ENCODE measurements around the gene ELMO1. TPM values are rescaled to one million over a fixed set of nuclear protein-coding genes. Genes with fewer than 3 reads are reported as not detected.

ELMO1 gene
- total RNA-seq, 1 donor from 2014 or later = 132 TPM

DNA sequence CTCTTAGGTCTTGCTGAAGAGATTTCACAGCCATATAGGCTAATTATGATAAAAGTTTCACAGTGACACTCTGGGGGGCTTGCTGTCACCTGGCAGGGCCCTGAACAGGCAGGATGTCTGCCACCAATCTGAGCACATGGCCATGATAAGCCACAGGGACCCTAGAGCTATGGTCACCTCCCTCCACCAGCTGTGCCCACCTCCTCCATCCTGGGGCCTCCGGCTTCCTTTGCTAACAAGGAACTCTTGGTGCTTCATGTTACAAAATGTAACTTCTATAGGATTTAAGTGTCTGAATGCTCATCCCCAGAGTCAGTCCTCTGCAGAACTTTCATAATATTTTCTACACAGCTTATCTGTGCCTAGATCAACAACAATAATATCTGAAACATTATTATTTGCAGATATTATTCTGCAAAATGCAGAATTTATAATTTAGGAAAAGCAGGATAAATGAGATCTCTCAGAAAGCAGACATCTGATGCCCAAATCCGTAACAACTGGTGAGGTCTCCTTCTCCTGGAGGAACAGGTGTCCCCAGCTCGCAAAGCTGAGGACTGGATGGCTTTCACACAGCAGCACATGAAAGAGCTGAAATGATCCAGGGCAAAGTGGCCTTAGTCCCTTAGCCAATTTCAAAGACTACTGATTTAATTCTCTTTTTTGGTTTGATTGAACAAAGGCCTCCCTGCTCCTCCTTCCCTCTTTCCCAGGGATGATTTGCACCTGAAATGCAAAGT is 437.3 kb downstream of the ELMO1 start:
- peaks cover 64% of the 10 kb centered on the region for H3K36me3 Mint-ChIP-seq (ENCODE audit: low read depth)
- ATAC-seq (ENCODE audit: low read depth) = no peak
- ChIA-PET POLR2A (no interaction called here), CTCF (no interaction called here)
- no peak overlapping the region for H3K4me3 Mint-ChIP-seq
- TF ChIP-seq, protein P1, sequence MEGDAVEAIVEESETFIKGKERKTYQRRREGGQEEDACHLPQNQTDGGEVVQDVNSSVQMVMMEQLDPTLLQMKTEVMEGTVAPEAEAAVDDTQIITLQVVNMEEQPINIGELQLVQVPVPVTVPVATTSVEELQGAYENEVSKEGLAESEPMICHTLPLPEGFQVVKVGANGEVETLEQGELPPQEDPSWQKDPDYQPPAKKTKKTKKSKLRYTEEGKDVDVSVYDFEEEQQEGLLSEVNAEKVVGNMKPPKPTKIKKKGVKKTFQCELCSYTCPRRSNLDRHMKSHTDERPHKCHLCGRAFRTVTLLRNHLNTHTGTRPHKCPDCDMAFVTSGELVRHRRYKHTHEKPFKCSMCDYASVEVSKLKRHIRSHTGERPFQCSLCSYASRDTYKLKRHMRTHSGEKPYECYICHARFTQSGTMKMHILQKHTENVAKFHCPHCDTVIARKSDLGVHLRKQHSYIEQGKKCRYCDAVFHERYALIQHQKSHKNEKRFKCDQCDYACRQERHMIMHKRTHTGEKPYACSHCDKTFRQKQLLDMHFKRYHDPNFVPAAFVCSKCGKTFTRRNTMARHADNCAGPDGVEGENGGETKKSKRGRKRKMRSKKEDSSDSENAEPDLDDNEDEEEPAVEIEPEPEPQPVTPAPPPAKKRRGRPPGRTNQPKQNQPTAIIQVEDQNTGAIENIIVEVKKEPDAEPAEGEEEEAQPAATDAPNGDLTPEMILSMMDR (IDR thresholded peaks at IDR 0.05) = no peak
- no peak overlapping the region for H3K27ac Mint-ChIP-seq
- H3K9me3 Mint-ChIP-seq = no peaks in the 10 kb centered on the region
- H3K4me1 Mint-ChIP-seq = peaks cover 5% of the 10 kb centered on the region
- DNase-seq = no peak
- intact Hi-C loops (cut with micrococcal nuclease) = no loop called here
- H3K27me3 Mint-ChIP-seq = no peaks in the 10 kb centered on the region

- H3K27ac Mint-ChIP-seq = no peak overlapping the region
- ATAC-seq (ENCODE audit: low read depth) (no peak), DNase-seq (no peak)
- H3K27me3 Mint-ChIP-seq = no peaks in the 10 kb centered on the region
- intact Hi-C loops (cut with micrococcal nuclease) = no loop called here
- no peaks in the 10 kb centered on the region for H3K4me1 Mint-ChIP-seq
- POLR2A ChIA-PET = no interaction called here
- CTCF ChIA-PET = interaction anchor here (1.1 kb wide), 1 partner anchor 172 kb away, joined by 3 read pairs; no protein-coding TSS in a partner anchor
- H3K36me3 Mint-ChIP-seq (ENCODE audit: low read depth) = peaks cover 70% of the 10 kb centered on the region
- H3K4me3 Mint-ChIP-seq = no peak overlapping the region
- no peaks in the 10 kb centered on the region for H3K9me3 Mint-ChIP-seq
- TF ChIP-seq, protein P1 (IDR thresholded peaks at IDR 0.05) = no peak
Measured at GRCh38 chr7:37009125-37009675, 439.5 kb downstream of the ELMO1 start.

DNA sequence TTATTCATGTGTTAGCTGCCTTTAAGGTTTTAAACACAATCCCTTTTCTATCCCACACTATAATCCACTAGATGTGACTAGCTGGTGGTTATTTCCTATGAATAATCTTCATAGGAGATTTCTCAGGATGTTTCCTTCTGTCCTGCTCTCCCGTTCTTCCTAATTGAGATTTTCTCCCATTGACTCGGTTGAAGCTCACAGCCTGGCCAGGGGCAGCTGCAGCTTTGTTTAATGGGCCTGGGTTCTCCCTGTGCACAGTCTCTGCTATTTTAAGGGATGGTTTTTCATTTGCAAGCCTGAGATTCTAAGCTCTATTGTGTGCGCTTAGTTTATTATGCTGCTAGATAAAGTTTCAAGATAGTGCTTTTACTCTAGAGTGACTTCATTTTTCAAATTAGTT is 441.0 kb downstream of the ELMO1 start:
- CTCF ChIA-PET = no interaction called here
- no peak overlapping the region for H3K4me3 Mint-ChIP-seq
- H3K27ac Mint-ChIP-seq = no peak overlapping the region
- DNase-seq = no peak
- no peaks in the 10 kb centered on the region for H3K9me3 Mint-ChIP-seq
- POLR2A ChIA-PET = no interaction called here
- peaks cover 71% of the 10 kb centered on the region for H3K36me3 Mint-ChIP-seq (ENCODE audit: low read depth)
- TF ChIP-seq, protein P1 (IDR thresholded peaks at IDR 0.05) = no peak
- H3K27me3 Mint-ChIP-seq = no peaks in the 10 kb centered on the region
- no peaks in the 10 kb centered on the region for H3K4me1 Mint-ChIP-seq
- ATAC-seq (ENCODE audit: low read depth) = no peak
- intact Hi-C loops (cut with micrococcal nuclease) = no loop called here

DNA sequence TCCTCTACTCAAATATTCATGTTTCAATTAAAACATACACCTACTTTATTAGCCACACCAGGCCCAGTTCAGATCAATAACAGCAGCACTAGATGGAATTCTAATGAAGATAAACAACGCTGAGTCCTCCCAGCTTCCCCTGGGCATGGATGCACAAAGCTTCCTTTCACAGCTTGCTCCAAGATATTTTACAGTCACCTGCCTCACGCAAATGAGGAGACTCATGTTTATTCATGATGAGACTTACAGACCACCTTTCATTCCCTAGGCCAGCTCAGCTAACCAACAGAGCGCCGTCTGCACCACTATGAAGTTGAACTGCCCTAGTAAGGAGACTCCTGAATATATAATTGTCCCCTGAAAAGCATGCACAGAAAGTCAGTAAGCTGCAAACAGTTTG is 441.4 kb downstream of the ELMO1 start:
- CTCF ChIA-PET = no interaction called here
- no peaks in the 10 kb centered on the region for H3K4me1 Mint-ChIP-seq
- no peak overlapping the region for H3K4me3 Mint-ChIP-seq
- no peak for DNase-seq
- H3K27me3 Mint-ChIP-seq = no peaks in the 10 kb centered on the region
- ATAC-seq (ENCODE audit: low read depth) = no peak
- peaks cover 70% of the 10 kb centered on the region for H3K36me3 Mint-ChIP-seq (ENCODE audit: low read depth)
- TF ChIP-seq, protein P1 (IDR thresholded peaks at IDR 0.05) = no peak
- intact Hi-C loops (cut with micrococcal nuclease) = no loop called here
- POLR2A ChIA-PET = interaction anchor here (0.7 kb wide), 1 partner anchor 16 kb away, joined by 3 read pairs; no protein-coding TSS in a partner anchor
- H3K9me3 Mint-ChIP-seq = no peaks in the 10 kb centered on the region
- no peak overlapping the region for H3K27ac Mint-ChIP-seq

DNA sequence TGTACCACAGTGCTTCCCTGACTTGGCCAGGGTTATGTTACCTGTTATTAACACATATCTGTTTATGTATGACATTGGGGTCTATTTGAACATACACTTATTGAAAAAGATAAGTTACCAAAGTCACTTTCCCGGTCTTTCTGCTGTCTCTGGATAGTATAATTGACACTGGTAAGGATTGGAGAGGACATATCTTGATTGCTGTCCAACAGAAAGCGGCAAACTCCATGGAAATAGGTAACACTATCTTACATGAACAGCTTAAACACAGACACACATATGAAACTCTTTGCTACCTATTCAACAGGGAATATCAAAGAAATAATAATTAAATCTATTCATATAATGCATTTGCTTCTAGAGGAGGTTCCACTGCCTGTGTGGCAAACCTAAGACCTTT is 441.9 kb downstream of the ELMO1 start:
- no peak overlapping the region for H3K4me3 Mint-ChIP-seq
- ATAC-seq (ENCODE audit: low read depth) (no peak), DNase-seq (no peak)
- POLR2A ChIA-PET = interaction anchor here (0.7 kb wide), 1 partner anchor 16 kb away, joined by 3 read pairs; no protein-coding TSS in a partner anchor
- CTCF ChIA-PET = no interaction called here
- H3K27me3 Mint-ChIP-seq = no peaks in the 10 kb centered on the region
- intact Hi-C loops (cut with micrococcal nuclease) = no loop called here
- H3K27ac Mint-ChIP-seq = no peak overlapping the region
- no peaks in the 10 kb centered on the region for H3K9me3 Mint-ChIP-seq
- H3K36me3 Mint-ChIP-seq (ENCODE audit: low read depth) = peaks cover 69% of the 10 kb centered on the region
- TF ChIP-seq, protein P1 (IDR thresholded peaks at IDR 0.05) = no peak
- no peaks in the 10 kb centered on the region for H3K4me1 Mint-ChIP-seq

All from activated B cell treated with CpG ODN at 0.5 μM for 24 hours (primary cell).